Measurements from ENCODE around the gene STXBP2.

- TF ChIP-seq CTCF (tag by site-specific recombination; IDR thresholded peaks at IDR 0.05) (no peak), ZBTB8A (tag by site-specific recombination; IDR thresholded peaks at IDR 0.05) (no peak), REST (tag by site-specific recombination; IDR thresholded peaks at IDR 0.05) (no peak)
These were observed 37.4 kb downstream of the STXBP2 start for GRCh38 chr19:7674010-7675005.
